ENCODE results near the gene MDFI.

GRCh38 chr6:41640426-41640825, 2.2 kb downstream of the MDFI start:
- no peak for TF ChIP-seq EZH2 (IDR thresholded peaks at IDR 0.05)
- no peak; the same call in 1 of the 2 replicates for TF ChIP-seq POLR2AphosphoS5 (IDR thresholded peaks at IDR 0.05; ENCODE audit: borderline replicate concordance, low read depth, low read length)
